ENCODE data around the gene MTCH1.

MTCH1 gene

GRCh38 chr6:36964908-36965307, 21.1 kb downstream of the MTCH1 start:
- H3K4me3 ChIP-seq (ENCODE audit: low read depth, low read length), result no peak overlapping the region
- TF ChIP-seq CTCF (IDR thresholded peaks at IDR 0.05; ENCODE audit: low read depth, low read length), result no peak

- TF ChIP-seq CTCF (IDR thresholded peaks at IDR 0.05; ENCODE audit: low read depth, low read length), result no peak
- H3K4me3 ChIP-seq (ENCODE audit: low read depth, low read length), result no peak overlapping the region
These were observed 21.6 kb downstream of the MTCH1 start for GRCh38 chr6:36964349-36964748.

GRCh38 chr6:36963451-36964290, 22.3 kb downstream of the MTCH1 start:
- H3K4me3 ChIP-seq (ENCODE audit: low read depth, low read length), result no peak overlapping the region
- no peak for TF ChIP-seq CTCF (IDR thresholded peaks at IDR 0.05; ENCODE audit: low read depth, low read length)

GRCh38 chr6:36962874-36963273, 23.1 kb downstream of the MTCH1 start:
- TF ChIP-seq CTCF (IDR thresholded peaks at IDR 0.05; ENCODE audit: low read depth, low read length), result no peak
- H3K4me3 ChIP-seq (ENCODE audit: low read depth, low read length), result no peak overlapping the region

GRCh38 chr6:36961441-36962435, 24.3 kb downstream of the MTCH1 start:
- no peak overlapping the region for H3K4me3 ChIP-seq (ENCODE audit: low read depth, low read length)
- no peak for TF ChIP-seq CTCF (IDR thresholded peaks at IDR 0.05; ENCODE audit: low read depth, low read length)

- TF ChIP-seq CTCF (IDR thresholded peaks at IDR 0.05; ENCODE audit: low read depth, low read length), result no peak
- H3K4me3 ChIP-seq (ENCODE audit: low read depth, low read length), result no peak overlapping the region
These were observed 26.3 kb downstream of the MTCH1 start for GRCh38 chr6:36959555-36960250.

Data from WI38 (cell line).